Prostate gland (tissue), 2 donors: Measurements from ENCODE around the gene CRIP2.

ENCODE experiments used
- CTCF ChIP-seq, 4 experiments: fragments of 200-600 bp in 2 of 4; fragments of 450-650 bp in 2 of 4; sonication (generic) in 2 of 4; IDR thresholded peaks; 1 replicate in 3 of 4; 2 replicates in 1 of 4; pipeline ENCODE4 v1.5.1; 2016 to 2019; ENCODE audit warnings: antibody characterized with exemption in 4 of 4, mild to moderate bottlenecking in 2 of 4, moderate library complexity in 2 of 4
- POLR2A ChIP-seq: fragments of 450-650 bp; IDR thresholded peaks from one replicate; pipeline ENCODE4 v1.6.1; 2016; ENCODE audit warnings: antibody characterized with exemption, mild to moderate bottlenecking

- TF ChIP-seq CTCF (IDR thresholded peaks at IDR 0.05) (no peak), POLR2A (no peak)
These were observed 33.6 kb upstream of the CRIP2 start for GRCh38 chr14:105440992-105441391.
